Measurements from ENCODE around the gene SDCCAG8.

The SDCCAG8 gene

DNA sequence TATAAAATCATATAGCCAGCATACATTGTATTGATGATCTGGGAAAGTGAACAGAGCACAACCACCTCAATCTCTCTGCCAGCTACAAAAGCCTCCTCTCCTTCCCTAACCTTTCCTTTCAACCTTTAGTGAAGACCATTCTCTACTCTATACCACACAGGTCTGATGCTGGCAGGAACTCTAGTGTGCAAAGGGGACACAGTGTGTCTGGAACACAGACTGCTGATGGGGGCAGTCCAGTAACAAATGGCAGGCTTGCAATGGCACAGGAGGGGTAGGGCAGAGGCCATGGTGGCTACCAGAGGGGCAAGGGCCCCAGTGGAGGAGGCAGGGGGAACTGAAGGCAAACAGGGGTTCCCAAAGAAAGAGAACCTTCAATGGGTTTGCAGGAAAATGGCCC, 37.8 kb upstream of the SDCCAG8 start:
- H3K4me3 ChIP-seq (ENCODE audit: low read depth, low read length): no peak overlapping the region
- DNase-seq (ENCODE audit: low read depth): no peak
- TF ChIP-seq, protein P1, sequence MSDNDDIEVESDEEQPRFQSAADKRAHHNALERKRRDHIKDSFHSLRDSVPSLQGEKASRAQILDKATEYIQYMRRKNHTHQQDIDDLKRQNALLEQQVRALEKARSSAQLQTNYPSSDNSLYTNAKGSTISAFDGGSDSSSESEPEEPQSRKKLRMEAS (IDR thresholded peaks at IDR 0.05; ENCODE audit: low read depth, low read length): no peak
- TF ChIP-seq, protein P2, sequence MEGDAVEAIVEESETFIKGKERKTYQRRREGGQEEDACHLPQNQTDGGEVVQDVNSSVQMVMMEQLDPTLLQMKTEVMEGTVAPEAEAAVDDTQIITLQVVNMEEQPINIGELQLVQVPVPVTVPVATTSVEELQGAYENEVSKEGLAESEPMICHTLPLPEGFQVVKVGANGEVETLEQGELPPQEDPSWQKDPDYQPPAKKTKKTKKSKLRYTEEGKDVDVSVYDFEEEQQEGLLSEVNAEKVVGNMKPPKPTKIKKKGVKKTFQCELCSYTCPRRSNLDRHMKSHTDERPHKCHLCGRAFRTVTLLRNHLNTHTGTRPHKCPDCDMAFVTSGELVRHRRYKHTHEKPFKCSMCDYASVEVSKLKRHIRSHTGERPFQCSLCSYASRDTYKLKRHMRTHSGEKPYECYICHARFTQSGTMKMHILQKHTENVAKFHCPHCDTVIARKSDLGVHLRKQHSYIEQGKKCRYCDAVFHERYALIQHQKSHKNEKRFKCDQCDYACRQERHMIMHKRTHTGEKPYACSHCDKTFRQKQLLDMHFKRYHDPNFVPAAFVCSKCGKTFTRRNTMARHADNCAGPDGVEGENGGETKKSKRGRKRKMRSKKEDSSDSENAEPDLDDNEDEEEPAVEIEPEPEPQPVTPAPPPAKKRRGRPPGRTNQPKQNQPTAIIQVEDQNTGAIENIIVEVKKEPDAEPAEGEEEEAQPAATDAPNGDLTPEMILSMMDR (IDR thresholded peaks at IDR 0.05; ENCODE audit: low read depth, low read length): no peak
- no peak for TF ChIP-seq MYC (IDR thresholded peaks at IDR 0.05; ENCODE audit: low read depth, low read length)
- TF ChIP-seq POLR2A (IDR thresholded peaks at IDR 0.05; ENCODE audit: extremely low read depth, insufficient read length): no peak

DNA sequence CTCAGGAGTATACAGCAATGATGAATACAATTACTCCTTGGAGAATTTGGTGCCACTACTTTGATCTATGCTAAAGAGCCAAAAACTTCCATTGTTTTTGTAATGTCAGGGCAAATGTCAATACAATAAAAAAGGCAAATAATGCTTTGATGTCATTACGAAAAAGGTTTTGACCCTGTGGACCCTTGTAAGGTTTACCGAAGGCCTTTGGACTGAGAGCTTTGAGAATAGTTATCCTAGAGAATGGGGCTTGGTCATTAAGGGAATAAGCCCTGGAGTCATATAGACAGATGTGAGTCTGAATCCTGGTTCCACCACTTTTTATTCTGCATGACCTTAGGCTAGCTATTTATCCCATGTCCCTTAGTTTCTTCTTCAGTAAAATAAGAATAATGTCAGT, 28.2 kb upstream of the SDCCAG8 start:
- no peak overlapping the region for H3K4me3 ChIP-seq (ENCODE audit: low read depth, low read length)
- no peak for DNase-seq (ENCODE audit: low read depth)
- TF ChIP-seq, protein P1 (IDR thresholded peaks at IDR 0.05; ENCODE audit: low read depth, low read length): no peak
- TF ChIP-seq, protein P2 (IDR thresholded peaks at IDR 0.05; ENCODE audit: low read depth, low read length): no peak
- TF ChIP-seq POLR2A (IDR thresholded peaks at IDR 0.05; ENCODE audit: extremely low read depth, insufficient read length) (no peak), MYC (IDR thresholded peaks at IDR 0.05; ENCODE audit: low read depth, low read length) (no peak)

DNA sequence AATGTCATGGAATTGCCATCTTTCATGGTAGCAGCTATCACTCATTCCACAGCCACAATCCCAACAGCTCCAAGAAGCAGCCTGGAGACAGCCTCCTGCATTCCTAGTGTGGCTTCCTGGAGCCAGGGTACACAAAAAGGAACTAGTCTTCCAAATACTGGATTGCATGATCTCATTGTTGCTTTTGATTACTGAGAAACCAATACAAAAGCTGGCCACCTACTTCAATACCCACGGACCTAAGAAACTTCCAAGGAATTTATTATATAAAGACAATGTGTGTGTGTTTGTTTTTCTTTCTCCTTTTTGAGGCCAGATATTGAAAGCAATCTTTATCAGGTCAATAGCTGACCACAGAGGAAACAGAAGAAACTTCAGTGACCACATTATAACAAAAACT, 26.3 kb upstream of the SDCCAG8 start:
- DNase-seq (ENCODE audit: low read depth): no peak
- TF ChIP-seq, protein P1 (IDR thresholded peaks at IDR 0.05; ENCODE audit: low read depth, low read length): no peak
- TF ChIP-seq, protein P2 (IDR thresholded peaks at IDR 0.05; ENCODE audit: low read depth, low read length): no peak
- TF ChIP-seq POLR2A (IDR thresholded peaks at IDR 0.05; ENCODE audit: extremely low read depth, insufficient read length) (no peak), MYC (IDR thresholded peaks at IDR 0.05; ENCODE audit: low read depth, low read length) (no peak)
- no peak overlapping the region for H3K4me3 ChIP-seq (ENCODE audit: low read depth, low read length)

DNA sequence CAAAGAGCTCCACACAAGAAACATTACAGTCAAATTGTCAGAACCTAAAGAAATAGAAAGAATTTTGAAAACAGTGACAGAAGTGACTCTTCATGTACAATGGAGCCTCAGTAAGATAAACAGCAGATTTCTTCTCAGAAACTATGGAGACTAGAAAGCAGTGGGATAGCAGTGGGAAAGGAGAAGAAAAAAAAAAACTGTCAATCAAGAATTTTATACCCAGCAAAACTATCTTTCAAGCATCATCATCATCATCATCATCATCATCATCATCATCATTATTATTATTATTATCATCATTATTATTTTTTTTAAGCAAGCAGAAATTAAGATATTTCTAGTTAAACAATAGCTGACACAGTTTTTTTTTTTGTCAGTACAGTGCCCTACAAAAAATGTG, 24.9 kb upstream of the SDCCAG8 start:
- peak; percentile 35 for DNase-seq (ENCODE audit: low read depth)
- H3K4me3 ChIP-seq (ENCODE audit: low read depth, low read length): no peak overlapping the region
- no peak for TF ChIP-seq MYC (IDR thresholded peaks at IDR 0.05; ENCODE audit: low read depth, low read length)
- TF ChIP-seq POLR2A (IDR thresholded peaks at IDR 0.05; ENCODE audit: extremely low read depth, insufficient read length): no peak
- TF ChIP-seq, protein P2 (IDR thresholded peaks at IDR 0.05; ENCODE audit: low read depth, low read length): no peak
- TF ChIP-seq, protein P1 (IDR thresholded peaks at IDR 0.05; ENCODE audit: low read depth, low read length): no peak

DNA sequence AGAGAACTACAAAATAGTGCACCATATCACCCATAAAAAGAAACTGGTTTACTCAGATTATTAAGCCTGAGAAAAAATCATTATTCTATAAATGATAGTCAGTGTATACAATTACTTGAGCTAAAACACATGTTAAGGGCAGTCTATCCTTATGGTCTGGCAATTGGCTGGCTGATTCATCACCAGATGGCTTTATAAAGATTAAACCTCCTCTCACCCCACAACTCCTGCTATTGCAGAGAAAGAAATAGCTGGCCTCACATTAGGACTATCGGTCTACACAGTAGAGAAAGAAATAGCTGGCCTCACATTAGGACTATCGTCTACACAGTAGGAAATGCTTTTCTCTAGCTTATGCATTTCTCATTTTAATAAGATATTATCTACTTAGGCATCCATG, 21.9 kb upstream of the SDCCAG8 start:
- DNase-seq (ENCODE audit: low read depth): no peak
- TF ChIP-seq POLR2A (IDR thresholded peaks at IDR 0.05; ENCODE audit: extremely low read depth, insufficient read length): no peak
- TF ChIP-seq, protein P1 (IDR thresholded peaks at IDR 0.05; ENCODE audit: low read depth, low read length): no peak
- TF ChIP-seq, protein P2 (IDR thresholded peaks at IDR 0.05; ENCODE audit: low read depth, low read length): no peak
- H3K4me3 ChIP-seq (ENCODE audit: low read depth, low read length): no peak overlapping the region
